Measurements from ENCODE around the gene IQCH. TPM values are rescaled to one million over a fixed set of nuclear protein-coding genes. Genes with fewer than 3 reads are reported as not detected.
"Not testable (repeated sequence)": the region's sequence is repeated elsewhere in the genome, so short reads cannot be mapped to it uniquely, and the experiment has no call there.

The IQCH gene
- total RNA-seq, 1 donor from 2014 or later = 3.1 TPM

- Histone ChIP-seq H3K4me3 (ENCODE audit: low read length in 3 of 3) (no peak overlapping the region), H3K36me3 (ENCODE audit: control insufficient read depth in 3 of 3, insufficient read depth in 3 of 3, low read length in 3 of 3) (peaks cover 0 to 2% (median 0%) of the 10 kb centered on the region in 3 donors), H3K27me3 (ENCODE audit: control insufficient read depth in 3 of 3, insufficient read depth in 3 of 3, low read length in 3 of 3) (no peaks in the 10 kb centered on the region), H3K4me1 (ENCODE audit: control insufficient read depth in 3 of 3, insufficient read depth in 3 of 3, low read length in 3 of 3) (no peaks in the 10 kb centered on the region), H3K9ac (ENCODE audit: low read depth in 1 of 3, low read length in 3 of 3) (no peak overlapping the region), H3K27ac (ENCODE audit: low read depth, low read length) (no peak overlapping the region), H3K9me3 (ENCODE audit: control insufficient read depth in 3 of 3, low read length in 3 of 3) (no peaks in the 10 kb centered on the region)
Measured at GRCh38 chr15:67446449-67446848, 191.9 kb downstream of the IQCH start.

- not testable (repeated sequence) for H3K27me3 ChIP-seq (ENCODE audit: control insufficient read depth in 3 of 3, insufficient read depth in 3 of 3, low read length in 3 of 3); H3K36me3 ChIP-seq (ENCODE audit: control insufficient read depth in 3 of 3, insufficient read depth in 3 of 3, low read length in 3 of 3); H3K4me3 ChIP-seq (ENCODE audit: low read length in 3 of 3)
Measured at GRCh38 chr15:67448372-67448771, 193.8 kb downstream of the IQCH start.

GRCh38 chr15:67453703-67454102 lies 199.1 kb downstream of the IQCH start:
- not testable (repeated sequence) for H3K9ac ChIP-seq (ENCODE audit: low read depth in 1 of 3, low read length in 3 of 3); H3K27ac ChIP-seq (ENCODE audit: low read depth, low read length); H3K27me3 ChIP-seq (ENCODE audit: control insufficient read depth in 3 of 3, insufficient read depth in 3 of 3, low read length in 3 of 3); H3K9me3 ChIP-seq (ENCODE audit: control insufficient read depth in 3 of 3, low read length in 3 of 3); H3K4me3 ChIP-seq (ENCODE audit: low read length in 3 of 3); H3K4me1 ChIP-seq (ENCODE audit: control insufficient read depth in 3 of 3, insufficient read depth in 3 of 3, low read length in 3 of 3); H3K36me3 ChIP-seq (ENCODE audit: control insufficient read depth in 3 of 3, insufficient read depth in 3 of 3, low read length in 3 of 3)

More at GRCh38 chr15:67448372-67448771, 193.8 kb downstream of the IQCH start:
- not testable (repeated sequence) for H3K27ac ChIP-seq (ENCODE audit: low read depth, low read length); H3K4me1 ChIP-seq (ENCODE audit: control insufficient read depth in 3 of 3, insufficient read depth in 3 of 3, low read length in 3 of 3); H3K9me3 ChIP-seq (ENCODE audit: control insufficient read depth in 3 of 3, low read length in 3 of 3); H3K9ac ChIP-seq (ENCODE audit: low read depth in 1 of 3, low read length in 3 of 3)

GRCh38 chr15:67456677-67457529 lies 202.3 kb downstream of the IQCH start:
- Histone ChIP-seq H3K27ac (ENCODE audit: low read depth, low read length) (no peak overlapping the region), H3K9ac (ENCODE audit: low read depth in 1 of 3, low read length in 3 of 3) (peak overlapping the region in 1 of 3 donors; percentile 13), H3K27me3 (ENCODE audit: control insufficient read depth in 3 of 3, insufficient read depth in 3 of 3, low read length in 3 of 3) (no peaks in the 10 kb centered on the region), H3K4me1 (ENCODE audit: control insufficient read depth in 3 of 3, insufficient read depth in 3 of 3, low read length in 3 of 3) (no peaks in the 10 kb centered on the region), H3K9me3 (ENCODE audit: control insufficient read depth in 3 of 3, low read length in 3 of 3) (no peaks in the 10 kb centered on the region), H3K36me3 (ENCODE audit: control insufficient read depth in 3 of 3, insufficient read depth in 3 of 3, low read length in 3 of 3) (peaks cover 3 to 6% (median 5%) of the 10 kb centered on the region in 3 donors), H3K4me3 (ENCODE audit: low read length in 3 of 3) (peak overlapping the region in 1 of 3 donors; percentile 49)

- H3K36me3 ChIP-seq (ENCODE audit: control insufficient read depth in 3 of 3, insufficient read depth in 3 of 3, low read length in 3 of 3) = peaks cover 3 to 6% (median 5%) of the 10 kb centered on the region in 3 donors
- no peaks in the 10 kb centered on the region for H3K9me3 ChIP-seq (ENCODE audit: control insufficient read depth in 3 of 3, low read length in 3 of 3)
- H3K9ac ChIP-seq (ENCODE audit: low read depth in 1 of 3, low read length in 3 of 3) = no peak overlapping the region
- no peaks in the 10 kb centered on the region for H3K4me1 ChIP-seq (ENCODE audit: control insufficient read depth in 3 of 3, insufficient read depth in 3 of 3, low read length in 3 of 3)
- H3K4me3 ChIP-seq (ENCODE audit: low read length in 3 of 3) = no peak overlapping the region
- H3K27ac ChIP-seq (ENCODE audit: low read depth, low read length) = no peak overlapping the region
- H3K27me3 ChIP-seq (ENCODE audit: control insufficient read depth in 3 of 3, insufficient read depth in 3 of 3, low read length in 3 of 3) = no peaks in the 10 kb centered on the region
Measured at GRCh38 chr15:67458331-67459029, 203.9 kb downstream of the IQCH start.

- no peaks in the 10 kb centered on the region for H3K9me3 ChIP-seq (ENCODE audit: control insufficient read depth in 3 of 3, low read length in 3 of 3)
- no peak overlapping the region for H3K4me3 ChIP-seq (ENCODE audit: low read length in 3 of 3)
- no peaks in the 10 kb centered on the region for H3K27me3 ChIP-seq (ENCODE audit: control insufficient read depth in 3 of 3, insufficient read depth in 3 of 3, low read length in 3 of 3)
- no peak overlapping the region for H3K27ac ChIP-seq (ENCODE audit: low read depth, low read length)
- H3K4me1 ChIP-seq (ENCODE audit: control insufficient read depth in 3 of 3, insufficient read depth in 3 of 3, low read length in 3 of 3) = no peaks in the 10 kb centered on the region
- no peak overlapping the region for H3K9ac ChIP-seq (ENCODE audit: low read depth in 1 of 3, low read length in 3 of 3)
- peaks cover 4 to 6% (median 5%) of the 10 kb centered on the region in 3 donors for H3K36me3 ChIP-seq (ENCODE audit: control insufficient read depth in 3 of 3, insufficient read depth in 3 of 3, low read length in 3 of 3)
Measured at GRCh38 chr15:67460521-67460920, 205.9 kb downstream of the IQCH start.

GRCh38 chr15:67461735-67462134 lies 207.1 kb downstream of the IQCH start:
- Histone ChIP-seq H3K27me3 (ENCODE audit: control insufficient read depth in 3 of 3, insufficient read depth in 3 of 3, low read length in 3 of 3) (no peaks in the 10 kb centered on the region), H3K4me3 (ENCODE audit: low read length in 3 of 3) (no peak overlapping the region), H3K27ac (ENCODE audit: low read depth, low read length) (no peak overlapping the region), H3K9ac (ENCODE audit: low read depth in 1 of 3, low read length in 3 of 3) (no peak overlapping the region), H3K36me3 (ENCODE audit: control insufficient read depth in 3 of 3, insufficient read depth in 3 of 3, low read length in 3 of 3) (peaks cover 5 to 8% (median 6%) of the 10 kb centered on the region in 3 donors), H3K9me3 (ENCODE audit: control insufficient read depth in 3 of 3, low read length in 3 of 3) (no peaks in the 10 kb centered on the region), H3K4me1 (ENCODE audit: control insufficient read depth in 3 of 3, insufficient read depth in 3 of 3, low read length in 3 of 3) (no peaks in the 10 kb centered on the region)

- Histone ChIP-seq H3K4me1 (ENCODE audit: control insufficient read depth in 3 of 3, insufficient read depth in 3 of 3, low read length in 3 of 3) (no peaks in the 10 kb centered on the region), H3K9ac (ENCODE audit: low read depth in 1 of 3, low read length in 3 of 3) (no peak overlapping the region), H3K36me3 (ENCODE audit: control insufficient read depth in 3 of 3, insufficient read depth in 3 of 3, low read length in 3 of 3) (peaks cover 5 to 8% (median 6%) of the 10 kb centered on the region in 3 donors), H3K27me3 (ENCODE audit: control insufficient read depth in 3 of 3, insufficient read depth in 3 of 3, low read length in 3 of 3) (no peaks in the 10 kb centered on the region), H3K9me3 (ENCODE audit: control insufficient read depth in 3 of 3, low read length in 3 of 3) (no peaks in the 10 kb centered on the region), H3K4me3 (ENCODE audit: low read length in 3 of 3) (no peak overlapping the region), H3K27ac (ENCODE audit: low read depth, low read length) (no peak overlapping the region)
Measured at GRCh38 chr15:67462875-67463274, 208.3 kb downstream of the IQCH start.

GRCh38 chr15:67463488-67463887 lies 208.9 kb downstream of the IQCH start:
- Histone ChIP-seq H3K36me3 (ENCODE audit: control insufficient read depth in 3 of 3, insufficient read depth in 3 of 3, low read length in 3 of 3) (peaks cover 5 to 8% (median 6%) of the 10 kb centered on the region in 3 donors), H3K4me3 (ENCODE audit: low read length in 3 of 3) (no peak overlapping the region), H3K4me1 (ENCODE audit: control insufficient read depth in 3 of 3, insufficient read depth in 3 of 3, low read length in 3 of 3) (no peaks in the 10 kb centered on the region), H3K9ac (ENCODE audit: low read depth in 1 of 3, low read length in 3 of 3) (no peak overlapping the region), H3K9me3 (ENCODE audit: control insufficient read depth in 3 of 3, low read length in 3 of 3) (no peaks in the 10 kb centered on the region), H3K27ac (ENCODE audit: low read depth, low read length) (no peak overlapping the region), H3K27me3 (ENCODE audit: control insufficient read depth in 3 of 3, insufficient read depth in 3 of 3, low read length in 3 of 3) (no peaks in the 10 kb centered on the region)
